Esophagus muscularis mucosa (tissue), 3 donors: Measurements from ENCODE around the gene TMEM154.

Experiments
- POLR2A ChIP-seq: fragments of 450-650 bp; IDR thresholded peaks from one replicate; pipeline ENCODE4 v1.6.1; 2017; ENCODE audit warnings: antibody characterized with exemption, moderate library complexity, mild to moderate bottlenecking, low read depth
- TF ChIP-seq, protein P1 (sequence below), 3 experiments: fragments of 200-600 bp in 2 of 3; fragments of 450-650 bp in 1 of 3; sonication (generic) in 2 of 3; IDR thresholded peaks; one replicate each; pipeline ENCODE4 v1.5.1; 2017 to 2019; ENCODE audit warnings: antibody characterized with exemption in 3 of 3, mild to moderate bottlenecking in 2 of 3, moderate library complexity in 1 of 3

DNA sequence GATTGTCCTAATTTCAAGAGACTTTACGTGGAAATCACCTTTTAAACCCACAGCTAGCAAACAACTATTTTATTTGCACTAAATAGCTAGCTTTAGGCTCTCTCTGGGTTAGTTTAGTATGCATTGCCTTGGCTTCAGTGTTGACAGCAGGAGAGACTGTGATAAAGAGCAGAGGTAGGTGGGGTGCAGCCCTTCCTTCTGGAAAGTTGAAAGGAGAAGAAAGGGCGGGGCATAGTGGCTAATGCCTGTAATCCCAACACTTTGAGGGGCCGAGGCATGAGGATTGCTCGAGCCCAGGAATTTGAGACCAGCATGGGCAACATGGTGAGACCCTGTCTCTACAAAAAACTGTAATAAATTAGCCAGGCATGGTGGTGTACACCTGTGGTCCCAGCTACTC, 29.0 kb upstream of the TMEM154 start:
- TF ChIP-seq POLR2A = no peak
- TF ChIP-seq, protein P1, sequence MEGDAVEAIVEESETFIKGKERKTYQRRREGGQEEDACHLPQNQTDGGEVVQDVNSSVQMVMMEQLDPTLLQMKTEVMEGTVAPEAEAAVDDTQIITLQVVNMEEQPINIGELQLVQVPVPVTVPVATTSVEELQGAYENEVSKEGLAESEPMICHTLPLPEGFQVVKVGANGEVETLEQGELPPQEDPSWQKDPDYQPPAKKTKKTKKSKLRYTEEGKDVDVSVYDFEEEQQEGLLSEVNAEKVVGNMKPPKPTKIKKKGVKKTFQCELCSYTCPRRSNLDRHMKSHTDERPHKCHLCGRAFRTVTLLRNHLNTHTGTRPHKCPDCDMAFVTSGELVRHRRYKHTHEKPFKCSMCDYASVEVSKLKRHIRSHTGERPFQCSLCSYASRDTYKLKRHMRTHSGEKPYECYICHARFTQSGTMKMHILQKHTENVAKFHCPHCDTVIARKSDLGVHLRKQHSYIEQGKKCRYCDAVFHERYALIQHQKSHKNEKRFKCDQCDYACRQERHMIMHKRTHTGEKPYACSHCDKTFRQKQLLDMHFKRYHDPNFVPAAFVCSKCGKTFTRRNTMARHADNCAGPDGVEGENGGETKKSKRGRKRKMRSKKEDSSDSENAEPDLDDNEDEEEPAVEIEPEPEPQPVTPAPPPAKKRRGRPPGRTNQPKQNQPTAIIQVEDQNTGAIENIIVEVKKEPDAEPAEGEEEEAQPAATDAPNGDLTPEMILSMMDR (IDR thresholded peaks at IDR 0.05) = no peak
